SK-N-SH (cell line): ENCODE results near the gene DNASE2B. TPM values are rescaled to one million over a fixed set of nuclear protein-coding genes. Genes with fewer than 3 reads are reported as not detected.

Experiments
- CTCF ChIA-PET: fragments of 300-600, 350-600 bp; formaldehyde crosslinking; extraction: SDS; loops from one replicate; lab custom pipeline; 2021; lab: Yijun Ruan, JAX
- POLR2A ChIA-PET: fragments of 350-600 bp; sonication (Branson Sonifier 250); formaldehyde crosslinking; extraction: SDS; loops from one replicate; lab custom pipeline; 2020; ENCODE audit warnings: antibody characterized with exemption, inconsistent platforms; lab: Yijun Ruan, JAX
- DNase-seq: peaks from one replicate; pipeline ENCODE4 v3.0.0; 2012
- H2AFZ ChIP-seq: fragments of 200-600 bp; sonication (generic); 2 replicates; pipeline ENCODE4 v1.8.1; 2016; ENCODE audit warnings: antibody characterized with exemption, mild to moderate bottlenecking, low read depth
- H3F3A ChIP-seq: fragments of 200-600 bp; sonication (generic); replicated peaks from 2 replicates; pipeline ENCODE3; 2016; ENCODE audit warnings: antibody characterized with exemption, mild to moderate bottlenecking; ENCODE audit not compliant: insufficient read depth
- H3K27ac ChIP-seq, 2 experiments: fragments of 200-500 bp in 1 of 2; fragments of 200-600 bp in 1 of 2; sonication (Bioruptor generic) in 1 of 2; sonication (generic), shearing (Covaris generic) in 1 of 2; 2 replicates each; pipeline versions ENCODE4 v1.5.1 to v1.6.1; 2014 to 2016; ENCODE audit warnings: low read depth in 2 of 2, inconsistent platforms in 1 of 2, low read length in 1 of 2, mild to moderate bottlenecking in 1 of 2, mixed read lengths in 1 of 2
- H3K27me3 ChIP-seq: fragments of 200-600 bp; sonication (generic), shearing (Covaris generic); 2 replicates; pipeline ENCODE4 v1.6.1; 2016; ENCODE audit warnings: mixed run types; ENCODE audit not compliant: insufficient read depth
- H3K36me3 ChIP-seq, 2 experiments: fragments of 200-500 bp in 1 of 2; fragments of 200-600 bp in 1 of 2; sonication (Bioruptor generic) in 1 of 2; sonication (generic) in 1 of 2; replicated peaks in 1 of 2; 2 replicates each; pipeline versions ENCODE3 to v1.5.1; 2014 to 2016; ENCODE audit warnings: low read length in 1 of 2, mild to moderate bottlenecking in 1 of 2; ENCODE audit not compliant: insufficient read depth in 2 of 2, control insufficient read depth in 1 of 2
- H3K4me1 ChIP-seq, 2 experiments: fragments of 200-500 bp in 1 of 2; fragments of 200-600 bp in 1 of 2; sonication (Bioruptor generic) in 1 of 2; sonication (generic), shearing (Covaris generic) in 1 of 2; 2 replicates each; pipeline versions ENCODE4 v1.5.1 to v1.6.1; 2014 to 2016; ENCODE audit warnings: low read depth in 1 of 2, low read length in 1 of 2, mixed run types in 1 of 2; ENCODE audit not compliant: insufficient read depth in 2 of 2, control insufficient read depth in 1 of 2
- H3K4me2 ChIP-seq: fragments of 200-600 bp; sonication (generic), shearing (Covaris generic); 2 replicates; pipeline ENCODE4 v1.6.1; 2017; ENCODE audit warnings: mixed run types
- H3K4me3 ChIP-seq, 2 experiments: fragments of 200-500 bp in 1 of 2; fragments of 200-600 bp in 1 of 2; sonication (Bioruptor generic) in 1 of 2; sonication (generic), shearing (Covaris generic) in 1 of 2; 2 replicates each; pipeline versions ENCODE4 v1.5.1 to v1.8.1; 2014 to 2016; ENCODE audit warnings: low read depth in 2 of 2, inconsistent platforms in 1 of 2, low read length in 1 of 2, mild to moderate bottlenecking in 1 of 2, mixed read lengths in 1 of 2, moderate library complexity in 1 of 2
- H3K79me2 ChIP-seq: fragments of 200-600 bp; sonication (generic); 2 replicates; pipeline ENCODE4 v1.8.1; 2017; ENCODE audit warnings: mild to moderate bottlenecking; ENCODE audit not compliant: insufficient read depth
- H3K9ac ChIP-seq: fragments of 200-600 bp; sonication (generic); 2 replicates; pipeline ENCODE4 v1.6.1; 2017; ENCODE audit warnings: mixed run types
- H3K9me2 ChIP-seq: fragments of 200-600 bp; sonication (generic); 2 replicates; pipeline ENCODE4 v1.6.1; 2017; ENCODE audit warnings: mixed run types
- H3K9me3 ChIP-seq: fragments of 200-600 bp; sonication (generic); 2 replicates; pipeline ENCODE4 v1.6.1; 2017; ENCODE audit warnings: mixed run types, mild to moderate bottlenecking, moderate library complexity
- H4K20me1 ChIP-seq: fragments of 200-600 bp; sonication (generic); 2 replicates; pipeline ENCODE4 v1.6.1; 2017; ENCODE audit warnings: mild to moderate bottlenecking, mixed run types; ENCODE audit not compliant: insufficient read depth
- EP300 ChIP-seq, 2 experiments: IDR thresholded peaks; 2 replicates each; pipeline versions ENCODE4 v1.4.0 to v1.6.1; 2012; ENCODE audit warnings: borderline replicate concordance in 1 of 2, low read depth in 1 of 2, low read length in 1 of 2
- FOSL2 ChIP-seq: IDR thresholded peaks from 2 replicates; pipeline ENCODE4 v1.4.0; 2012; ENCODE audit warnings: low read depth, mild to moderate bottlenecking, moderate library complexity, borderline replicate concordance
- GATA2 ChIP-seq: sonication (generic); formaldehyde crosslinking; IDR thresholded peaks from 2 replicates; pipeline ENCODE4 v1.5.0; 2020; ENCODE audit warnings: mild to moderate bottlenecking, missing genetic modification reagents
- MEF2A ChIP-seq: IDR thresholded peaks from 2 replicates; pipeline ENCODE4 v1.4.0; 2012; ENCODE audit warnings: low read depth, borderline replicate concordance
- MXI1 ChIP-seq: IDR thresholded peaks from 2 replicates; pipeline ENCODE4 v1.6.1; 2012; ENCODE audit warnings: mild to moderate bottlenecking, low read depth, low read length, improper control_type of control experiment
- POLR2AphosphoS5 ChIP-seq: IDR thresholded peaks from 2 replicates; pipeline ENCODE4 v1.6.1; 2012; ENCODE audit warnings: low read depth, low read length
- RFX5 ChIP-seq: IDR thresholded peaks from 2 replicates; pipeline ENCODE4 v1.6.1; 2012; ENCODE audit warnings: mild to moderate bottlenecking, improper control_type of control experiment, low read length
- SMC3 ChIP-seq: IDR thresholded peaks from 2 replicates; pipeline ENCODE4 v1.6.1; 2012; ENCODE audit warnings: low read depth, low read length, improper control_type of control experiment
- TCF12 ChIP-seq: IDR thresholded peaks from 2 replicates; pipeline ENCODE4 v1.4.0; 2012
- WGBS: methylation state at CpG from one replicate; pipeline ENCODE4 v1.1.6; 2017; ENCODE audit warnings: low lambda C conversion rate; 5-methylcytosine and 5-hydroxymethylcytosine counted together
- polyA plus RNA-seq, 3 experiments: library from polyadenylated mRNA; depleted of rRNA; stranded (reverse); fragments of >200 nt; gene quantifications; 2 replicates each; pipeline ENCODE4 v1.2.3, GENCODE V29; 2012
- TF ChIP-seq, protein P1 (sequence below): fragments of 150-350 bp; IDR thresholded peaks from 2 replicates; pipeline ENCODE4 v1.6.1; 2017; ENCODE audit warnings: antibody characterized with exemption, low read length, low read depth, borderline replicate concordance
- TF ChIP-seq, protein P2 (sequence below): IDR thresholded peaks from 2 replicates; pipeline ENCODE4; 2012
- TF ChIP-seq, protein P3 (sequence below): IDR thresholded peaks from 2 replicates; pipeline ENCODE4 v1.6.1; 2012; ENCODE audit warnings: mild to moderate bottlenecking, low read depth, low read length, moderate library complexity
- TF ChIP-seq, protein P4 (sequence below): fragments of 200-600 bp; sonication (generic); IDR thresholded peaks from 2 replicates; pipeline ENCODE4 v1.6.1; 2017; ENCODE audit warnings: antibody characterized with exemption, mild to moderate bottlenecking, moderate library complexity

DNASE2B gene
- polyA plus RNA-seq, 1 of the 3 experiments (the other 2 are of a cell fraction), result 0.03 TPM

DNA sequence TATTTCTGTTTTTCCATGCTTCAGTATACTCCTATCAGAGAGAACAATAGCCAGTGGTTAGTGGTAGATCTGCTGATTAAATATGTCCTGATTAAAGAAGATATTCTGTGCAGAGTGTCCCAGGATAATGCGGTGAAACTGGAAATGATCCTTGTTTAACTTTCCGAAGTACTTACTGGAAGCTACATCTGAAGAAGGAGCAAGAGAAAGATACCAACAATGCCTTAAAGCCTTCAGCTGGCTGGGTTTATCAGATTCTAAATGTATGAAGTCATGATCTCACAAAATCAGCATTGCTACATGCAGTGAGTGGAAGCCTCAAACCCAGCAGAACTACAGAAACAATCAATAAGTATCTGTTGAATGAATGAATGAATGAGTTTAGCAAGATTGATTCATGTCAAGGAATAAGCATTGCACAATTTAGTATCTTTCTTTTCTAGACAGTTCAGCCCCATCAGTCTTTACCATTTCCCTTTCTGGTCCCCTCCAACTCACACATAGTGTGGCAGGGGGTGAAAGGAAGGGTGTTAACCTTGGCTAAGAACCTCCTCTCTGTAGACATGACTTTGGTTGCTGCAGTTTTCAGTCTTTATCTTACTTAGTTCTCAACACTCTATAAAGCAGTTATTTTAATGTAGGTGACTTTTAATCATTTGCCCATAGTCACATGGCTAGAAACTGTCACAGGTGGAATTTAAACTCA, 24.7 kb upstream of the DNASE2B start:
- Histone ChIP-seq H3F3A (no peaks in the 10 kb centered on the region), H3K27ac (no peak overlapping the region), H3K79me2 (no peaks in the 10 kb centered on the region), H3K9me3 (no peaks in the 10 kb centered on the region), H3K27me3 (no peaks in the 10 kb centered on the region), H3K36me3 (no peaks in the 10 kb centered on the region), H3K4me1 (peaks cover 8 to 19% of the 10 kb centered on the region in 2 experiments), H2AFZ (no peak overlapping the region), H3K4me2 (no peak overlapping the region), H3K9me2 (no peaks in the 10 kb centered on the region), H3K4me3 (no peak overlapping the region), H3K9ac (no peak overlapping the region), H4K20me1 (no peaks in the 10 kb centered on the region)
- CTCF ChIA-PET, result no interaction called here
- DNase-seq, result no peak
- POLR2A ChIA-PET, result no interaction called here
- TF ChIP-seq GATA2, result no peak
- no peak for TF ChIP-seq TCF12
- TF ChIP-seq, protein P1, sequence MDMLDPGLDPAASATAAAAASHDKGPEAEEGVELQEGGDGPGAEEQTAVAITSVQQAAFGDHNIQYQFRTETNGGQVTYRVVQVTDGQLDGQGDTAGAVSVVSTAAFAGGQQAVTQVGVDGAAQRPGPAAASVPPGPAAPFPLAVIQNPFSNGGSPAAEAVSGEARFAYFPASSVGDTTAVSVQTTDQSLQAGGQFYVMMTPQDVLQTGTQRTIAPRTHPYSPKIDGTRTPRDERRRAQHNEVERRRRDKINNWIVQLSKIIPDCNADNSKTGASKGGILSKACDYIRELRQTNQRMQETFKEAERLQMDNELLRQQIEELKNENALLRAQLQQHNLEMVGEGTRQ, result no peak
- TF ChIP-seq MEF2A, result no peak
- no peak for TF ChIP-seq SMC3
- TF ChIP-seq RFX5, result no peak
- TF ChIP-seq, protein P2, sequence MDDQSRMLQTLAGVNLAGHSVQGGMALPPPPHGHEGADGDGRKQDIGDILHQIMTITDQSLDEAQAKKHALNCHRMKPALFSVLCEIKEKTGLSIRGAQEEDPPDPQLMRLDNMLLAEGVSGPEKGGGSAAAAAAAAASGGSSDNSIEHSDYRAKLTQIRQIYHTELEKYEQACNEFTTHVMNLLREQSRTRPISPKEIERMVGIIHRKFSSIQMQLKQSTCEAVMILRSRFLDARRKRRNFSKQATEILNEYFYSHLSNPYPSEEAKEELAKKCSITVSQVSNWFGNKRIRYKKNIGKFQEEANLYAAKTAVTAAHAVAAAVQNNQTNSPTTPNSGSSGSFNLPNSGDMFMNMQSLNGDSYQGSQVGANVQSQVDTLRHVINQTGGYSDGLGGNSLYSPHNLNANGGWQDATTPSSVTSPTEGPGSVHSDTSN, result no peak
- TF ChIP-seq, protein P3, sequence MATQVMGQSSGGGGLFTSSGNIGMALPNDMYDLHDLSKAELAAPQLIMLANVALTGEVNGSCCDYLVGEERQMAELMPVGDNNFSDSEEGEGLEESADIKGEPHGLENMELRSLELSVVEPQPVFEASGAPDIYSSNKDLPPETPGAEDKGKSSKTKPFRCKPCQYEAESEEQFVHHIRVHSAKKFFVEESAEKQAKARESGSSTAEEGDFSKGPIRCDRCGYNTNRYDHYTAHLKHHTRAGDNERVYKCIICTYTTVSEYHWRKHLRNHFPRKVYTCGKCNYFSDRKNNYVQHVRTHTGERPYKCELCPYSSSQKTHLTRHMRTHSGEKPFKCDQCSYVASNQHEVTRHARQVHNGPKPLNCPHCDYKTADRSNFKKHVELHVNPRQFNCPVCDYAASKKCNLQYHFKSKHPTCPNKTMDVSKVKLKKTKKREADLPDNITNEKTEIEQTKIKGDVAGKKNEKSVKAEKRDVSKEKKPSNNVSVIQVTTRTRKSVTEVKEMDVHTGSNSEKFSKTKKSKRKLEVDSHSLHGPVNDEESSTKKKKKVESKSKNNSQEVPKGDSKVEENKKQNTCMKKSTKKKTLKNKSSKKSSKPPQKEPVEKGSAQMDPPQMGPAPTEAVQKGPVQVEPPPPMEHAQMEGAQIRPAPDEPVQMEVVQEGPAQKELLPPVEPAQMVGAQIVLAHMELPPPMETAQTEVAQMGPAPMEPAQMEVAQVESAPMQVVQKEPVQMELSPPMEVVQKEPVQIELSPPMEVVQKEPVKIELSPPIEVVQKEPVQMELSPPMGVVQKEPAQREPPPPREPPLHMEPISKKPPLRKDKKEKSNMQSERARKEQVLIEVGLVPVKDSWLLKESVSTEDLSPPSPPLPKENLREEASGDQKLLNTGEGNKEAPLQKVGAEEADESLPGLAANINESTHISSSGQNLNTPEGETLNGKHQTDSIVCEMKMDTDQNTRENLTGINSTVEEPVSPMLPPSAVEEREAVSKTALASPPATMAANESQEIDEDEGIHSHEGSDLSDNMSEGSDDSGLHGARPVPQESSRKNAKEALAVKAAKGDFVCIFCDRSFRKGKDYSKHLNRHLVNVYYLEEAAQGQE, result no peak
- TF ChIP-seq MXI1, result no peak
- no peak for TF ChIP-seq POLR2AphosphoS5
- TF ChIP-seq EP300 (IDR thresholded peaks at IDR 0.05; ENCODE audit: borderline replicate concordance in 1 of 2, low read depth in 1 of 2, low read length in 1 of 2), result no peak
- no peak for TF ChIP-seq FOSL2
- TF ChIP-seq, protein P4, sequence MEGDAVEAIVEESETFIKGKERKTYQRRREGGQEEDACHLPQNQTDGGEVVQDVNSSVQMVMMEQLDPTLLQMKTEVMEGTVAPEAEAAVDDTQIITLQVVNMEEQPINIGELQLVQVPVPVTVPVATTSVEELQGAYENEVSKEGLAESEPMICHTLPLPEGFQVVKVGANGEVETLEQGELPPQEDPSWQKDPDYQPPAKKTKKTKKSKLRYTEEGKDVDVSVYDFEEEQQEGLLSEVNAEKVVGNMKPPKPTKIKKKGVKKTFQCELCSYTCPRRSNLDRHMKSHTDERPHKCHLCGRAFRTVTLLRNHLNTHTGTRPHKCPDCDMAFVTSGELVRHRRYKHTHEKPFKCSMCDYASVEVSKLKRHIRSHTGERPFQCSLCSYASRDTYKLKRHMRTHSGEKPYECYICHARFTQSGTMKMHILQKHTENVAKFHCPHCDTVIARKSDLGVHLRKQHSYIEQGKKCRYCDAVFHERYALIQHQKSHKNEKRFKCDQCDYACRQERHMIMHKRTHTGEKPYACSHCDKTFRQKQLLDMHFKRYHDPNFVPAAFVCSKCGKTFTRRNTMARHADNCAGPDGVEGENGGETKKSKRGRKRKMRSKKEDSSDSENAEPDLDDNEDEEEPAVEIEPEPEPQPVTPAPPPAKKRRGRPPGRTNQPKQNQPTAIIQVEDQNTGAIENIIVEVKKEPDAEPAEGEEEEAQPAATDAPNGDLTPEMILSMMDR, result no peak
- WGBS, result 52% methylated on average over 2 of the region's 2 CpGs
